Measurements from ENCODE around the gene LCLAT1.

GRCh38 chr2:30455114-30455738, 8.2 kb downstream of the LCLAT1 start:
- TF ChIP-seq CTCF (IDR thresholded peaks at IDR 0.05) (no peak), POLR2A (IDR thresholded peaks at IDR 0.05; ENCODE audit: low read depth) (no peak), POLR2AphosphoS5 (IDR thresholded peaks at IDR 0.05) (no peak)
